ENCODE data around the gene MTR.

The MTR gene

GRCh38 chr1:236914375-236914774 lies 119.3 kb downstream of the MTR start:
- Histone ChIP-seq H3K4me3 (no peak overlapping the region), H3K36me3 (no peaks in the 10 kb centered on the region), H3K27me3 (no peaks in the 10 kb centered on the region), H3K9me3 (peaks cover 0 to 17% (median 0%) of the 10 kb centered on the region in 3 donors), H3K27ac (no peak overlapping the region), H3K4me1 (no peaks in the 10 kb centered on the region)
- intact Hi-C loops (cut with DNase I; ENCODE audit: low total_unique reads) = no loop called here
- TF ChIP-seq CTCF (IDR thresholded peaks at IDR 0.05) = no peak
- no peak for DNase-seq

- TF ChIP-seq CTCF (IDR thresholded peaks at IDR 0.05) = no peak
These were observed 121.2 kb downstream of the MTR start for GRCh38 chr1:236916131-236916800.

GRCh38 chr1:236917448-236917847 lies 122.4 kb downstream of the MTR start:
- peaks cover 0 to 17% (median 0%) of the 10 kb centered on the region in 3 donors for H3K9me3 ChIP-seq
- no peak overlapping the region for H3K27ac ChIP-seq
- intact Hi-C loops (cut with DNase I; ENCODE audit: low total_unique reads) = no loop called here

More at GRCh38 chr1:236916131-236916800, 121.2 kb downstream of the MTR start:
- Histone ChIP-seq H3K27ac (no peak overlapping the region), H3K36me3 (no peaks in the 10 kb centered on the region), H3K4me3 (no peak overlapping the region), H3K4me1 (no peaks in the 10 kb centered on the region), H3K27me3 (no peaks in the 10 kb centered on the region), H3K9me3 (peaks cover 0 to 17% (median 0%) of the 10 kb centered on the region in 3 donors)
- no peak for DNase-seq
- intact Hi-C loops (cut with DNase I; ENCODE audit: low total_unique reads) = no loop called here

GRCh38 chr1:236920286-236920894 lies 125.3 kb downstream of the MTR start:
- no peak for DNase-seq
- peaks cover 0 to 3% (median 0%) of the 10 kb centered on the region in 4 donors for H3K4me1 ChIP-seq
- no peaks in the 10 kb centered on the region for H3K27me3 ChIP-seq
- no peak overlapping the region for H3K27ac ChIP-seq
- no peak overlapping the region for H3K4me3 ChIP-seq
- no peaks in the 10 kb centered on the region for H3K36me3 ChIP-seq
- no peak for TF ChIP-seq CTCF (IDR thresholded peaks at IDR 0.05)
- H3K9me3 ChIP-seq = peaks cover 0 to 17% (median 0%) of the 10 kb centered on the region in 3 donors
- intact Hi-C loops (cut with DNase I; ENCODE audit: low total_unique reads) = no loop called here

More at GRCh38 chr1:236917448-236917847, 122.4 kb downstream of the MTR start:
- Histone ChIP-seq H3K27me3 (no peaks in the 10 kb centered on the region), H3K4me3 (no peak overlapping the region), H3K36me3 (no peaks in the 10 kb centered on the region), H3K4me1 (no peaks in the 10 kb centered on the region)
- DNase-seq = no peak
- no peak for TF ChIP-seq CTCF (IDR thresholded peaks at IDR 0.05)

- Histone ChIP-seq H3K4me3 (no peak overlapping the region), H3K27ac (no peak overlapping the region), H3K36me3 (no peaks in the 10 kb centered on the region), H3K4me1 (peaks cover 0 to 3% (median 0%) of the 10 kb centered on the region in 4 donors), H3K27me3 (no peaks in the 10 kb centered on the region), H3K9me3 (peaks cover 0 to 11% (median 0%) of the 10 kb centered on the region in 3 donors)
- TF ChIP-seq CTCF (IDR thresholded peaks at IDR 0.05) = no peak
- intact Hi-C loops (cut with DNase I; ENCODE audit: low total_unique reads) = no loop called here
- DNase-seq = no peak
These were observed 126.5 kb downstream of the MTR start for GRCh38 chr1:236921610-236922009.
